Measurements from ENCODE around the gene WASF2.
"Not testable (repeated sequence)": the region's sequence is repeated elsewhere in the genome, so short reads cannot be mapped to it uniquely, and the experiment has no call there.

WASF2 gene, protein sequence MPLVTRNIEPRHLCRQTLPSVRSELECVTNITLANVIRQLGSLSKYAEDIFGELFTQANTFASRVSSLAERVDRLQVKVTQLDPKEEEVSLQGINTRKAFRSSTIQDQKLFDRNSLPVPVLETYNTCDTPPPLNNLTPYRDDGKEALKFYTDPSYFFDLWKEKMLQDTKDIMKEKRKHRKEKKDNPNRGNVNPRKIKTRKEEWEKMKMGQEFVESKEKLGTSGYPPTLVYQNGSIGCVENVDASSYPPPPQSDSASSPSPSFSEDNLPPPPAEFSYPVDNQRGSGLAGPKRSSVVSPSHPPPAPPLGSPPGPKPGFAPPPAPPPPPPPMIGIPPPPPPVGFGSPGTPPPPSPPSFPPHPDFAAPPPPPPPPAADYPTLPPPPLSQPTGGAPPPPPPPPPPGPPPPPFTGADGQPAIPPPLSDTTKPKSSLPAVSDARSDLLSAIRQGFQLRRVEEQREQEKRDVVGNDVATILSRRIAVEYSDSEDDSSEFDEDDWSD

GRCh38 chr1:27489973-27490741 is at the start of gene WASF2:
WASF2 (minus strand) TSS chr1:27490167; CDS start chr1:27428890, 61,277 bp downstream.
- peak; percentile 97 for DNase-seq

GRCh38 chr1:27538793-27539192 is 48.8 kb upstream of the WASF2 start:
- DNase-seq: no peak

GRCh38 chr1:27538305-27538676 is 48.3 kb upstream of the WASF2 start:
- not testable (repeated sequence) for DNase-seq

DNA sequence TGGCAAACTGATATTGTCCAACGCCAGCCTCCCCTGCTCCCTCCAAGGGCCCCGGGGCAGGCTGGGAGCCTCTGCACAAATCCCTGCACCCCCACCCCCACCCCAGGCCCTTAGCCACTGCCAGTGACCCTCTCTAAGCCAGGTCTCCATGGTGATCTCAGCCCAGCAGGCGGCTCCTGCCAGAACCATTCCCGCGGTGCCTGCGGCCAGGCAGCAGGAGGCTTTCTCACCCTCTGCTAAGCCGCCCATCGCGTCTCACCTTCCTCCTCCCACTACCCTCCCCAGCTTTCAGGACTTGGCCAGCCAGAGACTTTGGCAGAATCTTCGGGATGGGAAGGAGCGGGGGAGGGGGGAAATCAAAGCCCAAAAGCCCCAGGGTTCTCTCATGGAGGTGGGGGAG is 46.8 kb upstream of the WASF2 start:
- DNase-seq: no peak

DNA sequence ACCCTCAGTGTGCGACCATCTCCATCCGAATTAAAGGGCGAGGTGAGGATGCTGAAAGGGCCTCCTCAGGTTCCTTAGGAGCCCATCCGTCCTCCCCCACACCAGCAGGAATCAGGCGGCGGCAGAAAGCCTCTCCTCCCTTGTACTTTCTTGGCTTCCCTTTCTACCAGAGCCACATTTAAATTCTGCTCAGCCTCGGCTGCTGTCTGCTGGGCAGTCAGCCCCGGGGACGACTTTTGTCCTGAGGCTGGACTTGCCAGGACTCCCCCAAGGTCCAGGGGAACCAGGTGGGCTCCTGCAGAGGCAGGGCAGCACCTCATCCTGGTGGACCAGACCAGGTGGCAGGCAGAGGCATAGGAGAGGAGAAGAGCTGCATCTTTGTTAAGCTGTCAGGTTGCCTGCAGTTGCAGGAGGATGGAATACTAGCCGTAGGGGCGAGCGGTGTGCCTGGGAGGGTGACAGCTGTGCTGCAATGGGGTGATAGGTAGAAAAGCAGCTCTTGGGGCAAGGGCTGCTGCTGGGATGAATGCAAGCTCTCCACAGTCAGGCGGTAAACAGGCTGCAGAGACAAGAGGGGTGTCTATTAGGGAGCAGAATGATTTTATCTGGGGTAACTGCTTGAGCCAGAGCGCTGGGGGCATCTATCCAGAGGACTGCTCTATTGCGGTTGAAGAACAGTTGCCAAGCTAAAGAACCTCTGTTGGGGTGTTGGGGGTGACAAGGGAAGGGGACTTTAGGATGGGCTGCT is 46.2 kb upstream of the WASF2 start:
- no peak for DNase-seq

DNA sequence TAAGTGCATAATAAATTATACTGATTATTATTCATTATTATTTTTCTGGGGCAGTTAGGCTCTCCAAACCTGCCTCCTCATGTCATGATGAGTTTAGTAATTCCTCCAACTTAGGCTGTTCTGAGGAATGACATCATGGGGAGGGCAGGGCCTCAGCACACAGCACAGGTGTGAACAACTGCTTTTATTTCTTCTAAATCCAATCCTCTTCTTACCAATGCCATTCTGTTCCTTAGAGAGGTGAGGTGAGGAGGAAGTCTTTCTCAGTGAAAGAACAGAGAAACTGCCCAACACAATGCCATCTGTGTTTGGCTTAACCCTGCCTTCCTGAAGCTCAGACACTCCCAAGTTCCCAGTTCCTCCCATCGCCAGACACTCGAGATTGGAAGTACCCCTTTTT is 45.4 kb upstream of the WASF2 start:
- DNase-seq: no peak

DNA sequence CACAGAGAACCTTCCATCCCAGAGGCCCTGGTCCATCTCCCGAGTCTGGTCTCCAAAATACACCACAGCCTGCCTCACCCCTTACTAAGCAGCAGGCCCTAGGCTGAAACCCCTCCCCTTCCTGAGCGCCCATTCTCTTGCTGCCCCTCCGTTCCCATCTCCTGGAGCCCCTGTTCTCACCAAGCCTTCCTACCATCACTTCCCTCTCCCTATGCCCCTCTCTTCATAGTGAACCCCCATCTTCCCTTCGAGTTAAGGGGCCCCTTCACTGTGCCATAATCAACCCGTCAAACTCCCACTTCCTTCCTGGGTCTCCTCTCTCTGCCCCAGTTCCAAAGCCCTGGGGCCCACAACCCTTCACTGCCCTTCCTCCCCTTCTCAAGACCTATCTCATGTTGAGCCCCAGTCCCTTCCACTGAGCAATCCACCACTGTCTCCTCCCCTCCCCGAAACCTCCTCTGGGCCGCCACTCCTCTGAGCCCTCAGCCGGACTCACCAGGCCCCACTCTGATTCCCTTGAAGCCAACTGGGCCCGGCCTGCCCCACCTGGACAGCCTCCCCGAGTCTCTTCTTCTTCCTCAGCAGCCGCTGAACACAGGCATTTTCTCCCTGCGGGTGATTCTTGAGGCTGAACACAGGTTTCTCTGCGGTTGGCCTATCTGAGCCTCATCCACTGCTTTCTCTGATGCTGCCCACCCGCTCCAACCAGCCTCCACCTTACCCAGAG is 42.2 kb upstream of the WASF2 start:
- no peak for DNase-seq

GRCh38 chr1:27530192-27530591 is 40.2 kb upstream of the WASF2 start:
- no peak for DNase-seq

DNA sequence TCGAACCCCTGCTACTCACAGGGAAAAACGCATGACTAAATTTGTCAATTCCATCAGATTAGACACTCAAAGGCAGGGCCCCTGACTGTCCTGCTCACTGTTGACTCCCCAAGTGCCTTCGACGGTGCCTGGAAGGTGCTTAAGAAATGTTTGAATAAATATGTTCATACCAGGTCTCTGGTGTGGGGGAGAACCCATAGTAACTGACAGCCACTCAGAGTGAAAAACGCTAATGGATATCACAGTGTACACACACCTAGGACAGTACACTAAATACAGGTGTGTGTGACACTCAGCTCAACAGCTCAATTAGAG is 39.7 kb upstream of the WASF2 start:
- DNase-seq: no peak

- DNase-seq: no peak
Observed at GRCh38 chr1:27528818-27529703, 39.1 kb upstream of the WASF2 start.

- peak; percentile 42 for DNase-seq
Observed at GRCh38 chr1:27527890-27528817, 38.2 kb upstream of the WASF2 start.

- DNase-seq: peak; percentile 31
Observed at GRCh38 chr1:27527223-27527889, 37.4 kb upstream of the WASF2 start.

DNA sequence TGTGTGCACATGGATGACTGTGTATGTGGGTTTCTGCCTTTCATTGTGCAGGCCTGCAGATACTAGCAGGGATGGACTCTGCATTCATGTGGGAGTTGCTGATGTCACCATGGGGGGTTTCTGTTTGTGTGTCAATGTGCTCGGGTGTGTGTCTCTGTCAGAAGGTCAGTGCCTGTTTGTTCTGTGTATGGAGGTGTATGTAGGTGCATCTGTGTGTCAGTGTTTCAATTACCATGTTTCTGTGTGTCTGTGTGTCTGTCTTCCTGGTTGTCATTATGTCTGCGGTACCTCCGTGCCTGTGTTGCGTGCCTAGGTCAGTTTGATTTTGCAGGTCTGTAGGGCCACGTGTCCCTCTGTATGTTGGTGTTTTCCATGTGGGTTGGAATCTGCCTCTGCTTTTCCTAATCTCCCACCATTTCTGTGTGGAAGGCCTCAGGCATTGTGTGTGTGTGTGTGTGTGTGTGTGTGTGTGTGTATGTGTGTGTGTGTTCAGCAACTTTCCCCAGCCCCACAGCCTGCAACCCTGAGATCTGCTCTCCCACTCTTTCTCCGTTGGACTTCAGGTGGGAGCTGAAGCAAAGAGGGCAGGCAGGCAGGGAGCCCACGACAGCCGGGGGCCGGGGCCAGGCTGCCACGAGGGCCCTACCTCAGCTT is 36.7 kb upstream of the WASF2 start:
- DNase-seq: no peak

DNA sequence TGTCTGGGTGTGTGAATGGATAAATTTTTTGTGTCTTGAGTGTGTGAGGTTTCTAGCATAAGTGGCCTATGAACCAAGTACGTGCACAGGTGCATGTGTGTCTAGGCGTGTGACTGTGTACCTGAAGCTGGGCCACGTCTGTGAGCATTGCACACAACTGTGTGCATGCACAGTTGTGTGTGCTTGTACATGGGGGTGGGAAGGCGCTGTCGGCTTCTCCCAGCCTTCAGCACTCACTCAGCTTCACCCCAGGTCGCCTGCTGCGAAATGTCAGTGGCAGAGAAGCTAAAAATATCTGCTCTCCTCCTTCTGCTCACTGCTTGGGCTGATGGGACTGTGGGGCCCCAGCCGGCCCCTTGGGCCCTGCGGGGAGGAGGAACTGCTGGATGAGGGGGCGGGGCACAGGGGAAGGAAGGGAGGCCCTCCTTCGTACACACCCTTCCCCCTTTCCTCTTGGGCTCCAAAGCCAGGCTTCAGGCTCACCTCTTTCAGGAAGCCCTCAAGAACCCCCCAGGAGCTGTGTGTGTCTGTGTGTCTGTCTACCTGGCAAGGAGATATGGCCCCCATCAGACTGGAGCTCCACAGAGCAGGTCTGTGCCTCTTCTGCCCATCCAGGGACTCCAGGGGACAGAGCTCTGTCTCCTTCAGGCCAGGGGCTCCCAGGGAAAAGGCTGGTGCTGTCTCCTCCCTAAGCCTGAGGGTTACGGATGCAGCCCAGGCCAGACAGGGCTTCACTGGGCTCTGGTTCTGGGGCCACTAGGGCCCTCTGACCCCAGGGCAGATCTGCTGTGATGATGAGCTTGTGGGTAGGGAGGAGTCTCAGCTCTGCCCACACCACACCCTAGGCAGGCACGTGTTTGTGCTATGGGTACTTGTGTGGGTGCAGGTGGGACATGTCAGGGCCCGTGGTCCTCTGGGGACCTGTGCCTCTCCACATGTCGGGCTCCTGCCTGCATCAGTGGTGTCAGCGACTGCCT is 35.6 kb upstream of the WASF2 start:
- peak; percentile 19 for DNase-seq

DNA sequence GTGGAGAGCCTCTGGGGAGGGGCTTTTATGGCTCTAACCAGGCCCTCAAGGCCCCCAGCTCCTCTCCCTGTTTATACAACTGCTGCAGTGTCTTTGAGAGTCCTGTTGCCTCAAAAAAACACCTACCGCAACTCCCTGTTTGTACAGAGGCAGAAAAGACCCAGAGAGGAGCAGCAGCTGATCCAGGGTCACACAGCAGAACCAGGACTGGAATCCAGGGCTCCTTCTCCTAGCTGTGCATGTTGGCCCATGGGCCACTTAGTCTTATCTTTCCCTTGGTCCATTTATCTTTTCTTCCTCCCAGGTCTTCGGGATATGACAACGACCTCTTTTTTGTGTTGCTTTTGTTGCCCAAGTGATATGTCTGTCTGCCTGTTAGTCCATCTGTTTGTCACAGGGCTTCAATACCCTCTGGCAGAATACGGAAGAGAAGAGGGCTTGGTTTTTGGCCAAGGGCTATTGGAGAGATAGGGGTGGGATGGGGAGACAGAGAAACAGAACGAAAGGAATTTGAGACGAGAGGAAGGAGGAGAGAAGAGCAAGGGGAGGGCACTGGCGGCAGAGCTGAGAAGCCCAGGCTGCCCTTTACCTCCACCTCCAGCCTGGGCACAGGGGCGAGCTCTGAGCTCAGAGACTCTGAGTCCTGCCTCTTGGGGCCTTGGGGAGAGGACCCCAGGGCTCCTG is 33.5 kb upstream of the WASF2 start:
- DNase-seq: no peak

DNA sequence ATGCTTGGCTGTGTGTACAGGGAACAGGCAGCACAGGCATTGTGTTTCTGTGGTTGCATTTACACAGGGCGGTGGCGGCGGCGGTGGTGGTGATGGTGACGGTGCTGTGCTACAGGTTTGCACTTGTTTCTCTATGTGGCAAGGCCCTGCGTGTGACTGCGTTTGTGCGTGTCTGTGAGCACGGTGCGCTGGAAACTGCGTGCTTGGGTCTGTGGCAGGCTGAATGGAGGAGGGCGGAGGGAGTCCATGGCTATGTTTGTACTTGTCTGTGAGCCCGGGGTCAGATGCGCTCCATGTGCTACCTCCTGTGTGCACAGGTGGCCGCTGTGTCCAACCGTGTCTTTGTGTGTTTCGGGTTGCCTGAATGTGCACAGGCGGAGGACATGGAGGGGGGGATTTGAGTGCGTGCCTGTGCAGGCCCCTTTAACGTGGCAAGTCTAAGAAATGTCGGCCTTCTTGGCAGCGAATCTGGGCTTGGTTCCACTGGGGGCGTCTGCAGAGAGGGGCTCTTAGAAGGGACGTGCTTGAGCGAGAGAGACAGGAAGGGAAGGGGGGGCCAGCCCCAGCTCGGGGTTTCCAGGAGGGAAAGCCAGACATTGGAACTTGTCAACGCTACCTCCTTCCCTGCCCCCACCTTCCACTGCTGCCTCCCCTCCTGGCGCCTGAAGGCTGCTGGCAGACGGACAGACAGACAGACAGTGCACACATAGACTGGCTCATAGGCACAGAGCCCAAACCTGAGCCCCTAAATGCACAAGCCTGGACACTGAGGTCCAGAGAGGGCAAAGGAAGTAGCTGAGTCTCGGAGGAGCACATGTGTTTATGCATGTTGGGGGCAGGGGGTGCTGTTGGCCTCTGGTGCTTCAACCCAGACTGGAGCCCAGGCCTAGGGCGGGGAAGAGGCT is 32.7 kb upstream of the WASF2 start:
- DNase-seq: peak; percentile 63
